ENCODE measurements around the gene SGCA.

Gene SGCA

DNA sequence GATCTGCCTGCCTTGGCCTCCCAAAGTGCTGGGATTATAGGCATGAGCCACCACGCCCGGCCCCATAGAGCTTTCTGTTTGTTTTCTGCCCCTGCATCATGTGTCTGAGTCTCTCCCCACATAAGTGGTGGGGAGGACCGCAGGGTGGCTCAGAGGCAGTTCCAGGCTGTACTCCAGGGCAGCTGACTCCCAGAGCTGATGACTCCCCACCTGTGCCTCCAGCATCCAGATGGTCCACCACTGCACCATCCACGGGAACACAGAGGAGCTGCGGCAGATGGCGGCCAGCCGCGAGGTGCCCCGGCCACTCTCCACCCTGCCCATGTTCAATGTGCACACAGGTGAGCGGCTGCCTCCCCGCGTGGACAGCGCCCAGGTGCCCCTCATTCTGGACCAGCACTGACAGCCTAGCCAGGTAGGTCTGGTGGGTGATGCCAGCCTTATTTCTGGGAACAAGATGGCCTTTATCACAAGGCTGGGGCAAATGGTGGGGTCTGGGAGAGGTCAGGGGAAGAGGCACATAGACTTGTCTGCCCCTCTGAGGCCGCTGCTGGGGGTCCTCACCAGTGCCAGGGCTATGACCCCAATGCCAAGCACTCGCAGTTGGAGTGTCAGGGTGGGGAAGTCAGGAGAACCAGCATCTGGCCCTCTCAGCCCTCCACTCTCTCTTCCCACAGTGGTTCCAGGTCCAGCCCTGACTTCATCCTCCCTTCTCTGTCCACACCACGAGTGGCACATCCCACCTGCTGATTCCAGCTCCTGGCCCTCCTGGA is 9.4 kb downstream of the SGCA start:
- TF ChIP-seq CTCF (IDR thresholded peaks at IDR 0.05; ENCODE audit: insufficient read depth, low read length, missing control alignments), result no peak
- POLR2A ChIA-PET, result interaction anchor here (0.6 to 44.9 kb wide), 10 partner anchors 12 to 117 kb away, joined by 3 to 2316 read pairs (median 5); partner anchors contain the start of genes COL1A1 and TMEM92
- no peak overlapping the region for H3K4me3 ChIP-seq (ENCODE audit: low read depth, low read length)
- CTCF ChIA-PET, result interaction anchor here (1.2 to 15.2 kb wide), 10 partner anchors 10 to 120 kb away, joined by 3 to 455 read pairs (median 10); partner anchors contain the start of genes PPP1R9B, SGCA and TMEM92
- DNase-seq (ENCODE audit: low read depth, low spot score), result no peak

- POLR2A ChIA-PET, result interaction anchor here (0.5 to 44.9 kb wide), 7 partner anchors 11 to 112 kb away, joined by 3 to 2316 read pairs (median 43); partner anchors contain the start of genes COL1A1, SGCA and TMEM92
- CTCF ChIA-PET, result interaction anchor here (0.7 to 15.2 kb wide), 10 partner anchors 7 to 118 kb away, joined by 3 to 455 read pairs (median 6); partner anchors contain the start of gene TMEM92
- no peak overlapping the region for H3K4me3 ChIP-seq (ENCODE audit: low read depth, low read length)
- no peak for DNase-seq (ENCODE audit: low read depth, low spot score)
- TF ChIP-seq CTCF (IDR thresholded peaks at IDR 0.05; ENCODE audit: insufficient read depth, low read length, missing control alignments), result no peak
Observed at GRCh38 chr17:50176559-50177357, 11.0 kb downstream of the SGCA start.

GRCh38 chr17:50177476-50177875 is 11.7 kb downstream of the SGCA start:
- no peak overlapping the region for H3K4me3 ChIP-seq (ENCODE audit: low read depth, low read length)
- TF ChIP-seq CTCF (IDR thresholded peaks at IDR 0.05; ENCODE audit: insufficient read depth, low read length, missing control alignments), result no peak
- ChIA-PET POLR2A (interaction anchor here (1.2 to 44.9 kb wide), 7 partner anchors 8 to 111 kb away, joined by 3 to 2316 read pairs (median 43); partner anchors contain the start of genes COL1A1 and TMEM92), CTCF (interaction anchor here (0.7 to 15.2 kb wide), 10 partner anchors 8 to 115 kb away, joined by 3 to 410 read pairs (median 6); partner anchors contain the start of genes COL1A1 and TMEM92)
- DNase-seq (ENCODE audit: low read depth, low spot score), result no peak

- ChIA-PET CTCF (interaction anchor here (0.7 to 15.2 kb wide), 13 partner anchors 9 to 114 kb away, joined by 3 to 410 read pairs (median 5); partner anchors contain the start of genes COL1A1 and TMEM92), POLR2A (interaction anchor here (1.1 to 44.9 kb wide), 8 partner anchors 9 to 114 kb away, joined by 3 to 2316 read pairs (median 38); partner anchors contain the start of genes COL1A1 and TMEM92)
- H3K4me3 ChIP-seq (ENCODE audit: low read depth, low read length), result no peak overlapping the region
- peak; percentile 71 for TF ChIP-seq CTCF (IDR thresholded peaks at IDR 0.05; ENCODE audit: insufficient read depth, low read length, missing control alignments)
- DNase-seq (ENCODE audit: low read depth, low spot score), result no peak
Observed at GRCh38 chr17:50177983-50178834, 12.4 kb downstream of the SGCA start.

DNA sequence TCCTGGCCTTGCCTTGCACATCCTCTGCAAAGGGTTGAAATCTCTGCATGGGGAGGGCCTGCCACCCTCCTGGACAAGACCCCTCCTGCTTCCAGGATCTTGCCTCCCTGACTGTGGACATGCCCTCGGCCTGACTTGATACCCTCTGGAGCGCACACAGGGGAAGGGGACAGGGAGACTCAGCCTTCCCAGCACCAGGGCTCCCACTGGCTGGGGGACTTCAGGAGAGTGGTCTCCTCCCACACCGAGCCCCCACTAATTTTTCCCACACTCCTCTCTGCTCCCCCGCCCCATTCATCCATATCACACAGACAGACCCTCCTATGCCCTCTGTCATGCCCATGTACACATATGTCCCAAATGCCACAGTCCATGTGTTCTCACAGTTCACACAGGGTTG is 14.3 kb downstream of the SGCA start:
- no peak overlapping the region for H3K4me3 ChIP-seq (ENCODE audit: low read depth, low read length)
- ChIA-PET CTCF (no interaction called here), POLR2A (interaction anchor here (3.1 to 44.9 kb wide), 4 partner anchors 14 to 110 kb away, joined by 20 to 2316 read pairs (median 781); partner anchors contain the start of genes COL1A1 and TMEM92)
- TF ChIP-seq CTCF (IDR thresholded peaks at IDR 0.05; ENCODE audit: insufficient read depth, low read length, missing control alignments), result no peak
- DNase-seq (ENCODE audit: low read depth, low spot score), result no peak

Measured in AG04449 (cell line).